HepG2 (cell line): ENCODE data around the gene BDNF. TPM values are rescaled to one million over a fixed set of nuclear protein-coding genes. Genes with fewer than 3 reads are reported as not detected.

Source experiments
- ATAC-seq: fragments of 200-7000 bp; cut with Tn5 transposase; 3 replicates; pipeline ENCODE4 v1.9.1; 2020; ENCODE audit warnings: mild to moderate bottlenecking, moderate library complexity
- BruUV-seq: library from RNA; stranded (reverse); fragments of 400-500 nt; replicated peaks from 2 replicates; lab custom pipeline; 2021; lab: Mats Ljungman, UMichigan
- CTCF ChIA-PET: fragments of 300-600 bp; formaldehyde crosslinking; extraction: SDS; loops from one replicate; lab custom pipeline; 2021; ENCODE audit warnings: low total read pairs, inconsistent platforms, low intra/inter-chr PET ratio; lab: Yijun Ruan, JAX
- POLR2A ChIA-PET: fragments of 350-600 bp; sonication (Branson Sonifier 250); formaldehyde crosslinking; loops from one replicate; lab custom pipeline; 2020; ENCODE audit warnings: antibody characterized with exemption, inconsistent platforms; lab: Yijun Ruan, JAX
- DNase-seq: peaks from one replicate; pipeline ENCODE4 v3.0.0-alpha.2; 2015; ENCODE audit warnings: low spot score
- FAIRE-seq: peaks from 3 replicates; lab custom pipeline; 2011; peaks lifted over from hg19 to GRCh38; lab: Jason Lieb, UNC
- H2AFZ ChIP-seq: one replicate; pipeline ENCODE4 v1.6.1; 2011; ENCODE audit warnings: low read length, inconsistent platforms
- H3K27ac ChIP-seq: fragments of 300-600 bp; 3 replicates; pipeline ENCODE4 v1.8.0; 2011; ENCODE audit warnings: mixed run types, mild to moderate bottlenecking, mixed read lengths, low read length, inconsistent platforms; ENCODE audit not compliant: insufficient read depth; ENCODE audit errors: extremely low read length
- H3K27me3 ChIP-seq, 2 experiments: fragments of 200-600 bp in 1 of 2; 2 replicates in 1 of 2; 3 replicates in 1 of 2; pipeline versions ENCODE4 v1.6.0 to v1.8.0; 2011; ENCODE audit warnings: low read length in 2 of 2, mild to moderate bottlenecking in 2 of 2, moderate library complexity in 2 of 2, inconsistent platforms in 1 of 2; ENCODE audit not compliant: insufficient read depth in 2 of 2, control insufficient read depth in 1 of 2
- H3K36me3 ChIP-seq, 2 experiments: fragments of 200-600 bp in 1 of 2; replicated peaks in 1 of 2; 2 replicates in 1 of 2; 3 replicates in 1 of 2; pipeline versions ENCODE4 v1.5.1 to v1.8.0; 2011; ENCODE audit warnings: low read length in 2 of 2, inconsistent platforms in 1 of 2; ENCODE audit not compliant: insufficient read depth in 2 of 2, control insufficient read depth in 1 of 2
- H3K4me1 ChIP-seq: 2 replicates; pipeline ENCODE4 v1.5.1; 2012; ENCODE audit warnings: low read length, inconsistent platforms; ENCODE audit not compliant: insufficient read depth
- H3K4me2 ChIP-seq: 2 replicates; pipeline ENCODE4 v1.6.0; 2011; ENCODE audit warnings: low read depth, low read length, inconsistent platforms
- H3K4me3 ChIP-seq, 3 experiments: fragments of 200-600 bp in 1 of 3; sonication (generic), shearing (Covaris generic) in 1 of 3; replicated peaks in 1 of 3; 2 replicates each; pipeline ENCODE4 v1.5.1; 2011 to 2016; ENCODE audit warnings: low read length in 3 of 3, inconsistent platforms in 2 of 3, low read depth in 2 of 3, mild to moderate bottlenecking in 2 of 3, control low read depth in 1 of 3, mixed read lengths in 1 of 3; ENCODE audit not compliant: insufficient read depth in 1 of 3
- H3K79me2 ChIP-seq: one replicate; pipeline ENCODE4 v1.6.1; 2011; ENCODE audit warnings: low read length, inconsistent platforms; ENCODE audit not compliant: insufficient read depth
- H3K9ac ChIP-seq: 2 replicates; pipeline ENCODE4 v1.6.0; 2011; ENCODE audit warnings: mild to moderate bottlenecking, low read depth, low read length, inconsistent platforms; ENCODE audit not compliant: insufficient read depth
- H3K9me3 ChIP-seq: 2 replicates; pipeline ENCODE4 v1.5.1; 2012; ENCODE audit warnings: mild to moderate bottlenecking, low read length
- H4K20me1 ChIP-seq: 2 replicates; pipeline ENCODE4 v1.6.0; 2011; ENCODE audit warnings: inconsistent platforms, mild to moderate bottlenecking, low read length, moderate library complexity; ENCODE audit not compliant: insufficient read depth
- FOXA1 ChIP-seq, 2 experiments: fragments of 450-650 bp in 1 of 2; sonication (generic) in 1 of 2; formaldehyde crosslinking in 1 of 2; IDR thresholded peaks; 2 replicates each; pipeline versions ENCODE4 v1.4.0 to v1.6.1; 2016 to 2020; ENCODE audit warnings: missing genetic modification reagents in 1 of 2
- STAG1 ChIP-seq: sonication (generic); formaldehyde crosslinking; IDR thresholded peaks from 2 replicates; pipeline ENCODE4 v1.4.0; 2020; ENCODE audit warnings: missing genetic modification reagents
- WGBS: methylation state at CpG from one replicate; pipeline ENCODE4 v1.1.6; 2017; ENCODE audit warnings: low lambda C conversion rate; 5-methylcytosine and 5-hydroxymethylcytosine counted together
- in situ Hi-C: cut with HindIII; loops from 2 replicates; pipeline ENCODE4 v1.10.0; 2017; ENCODE audit warnings: low pct_unique_long_range_greater_than_20kb; ENCODE audit not compliant: extremely low pct_ligation_motif_present
- intact Hi-C: fragments of 100-400 bp; cut with micrococcal nuclease; formaldehyde crosslinking; loops from one replicate; pipeline ENCODE4 v1.10.0; 2022; ENCODE audit not compliant: unreplicated experiment
- polyA plus RNA-seq, 8 experiments: library from polyadenylated mRNA; depleted of rRNA in 3 of 8; stranded (reverse) in 7 of 8; unstranded in 1 of 8; fragments of >200 nt; fragmentation: Illumina TruSeq in 4 of 8; extraction: Trizol in 4 of 8; gene quantifications; 2 replicates each; pipeline versions ENCODE4 v1.2.1 to v1.2.3, GENCODE V29; 2011 to 2016; ENCODE audit warnings: low read depth in 4 of 8, missing spikeins in 1 of 8, mixed read lengths in 1 of 8; ENCODE audit not compliant: insufficient read depth in 1 of 8
- total RNA-seq, 5 experiments: library from RNA; depleted of rRNA; stranded (reverse); fragments of >200 nt; fragmentation: Illumina TruSeq; extraction: Trizol; gene quantifications; 2 replicates each; pipeline ENCODE4 v1.2.3, GENCODE V29; 2016; ENCODE audit warnings: low read depth in 1 of 5
- TF ChIP-seq, protein P1 (sequence below): fragments of 450-650 bp; IDR thresholded peaks from 2 replicates; pipeline ENCODE4 v1.6.1; 2017; ENCODE audit warnings: mild to moderate bottlenecking
- TF ChIP-seq, protein P2 (sequence below): sonication (generic); formaldehyde crosslinking; IDR thresholded peaks from 2 replicates; pipeline ENCODE4 v1.5.0; 2020; ENCODE audit warnings: mild to moderate bottlenecking, missing genetic modification reagents, moderate library complexity

BDNF gene
- total and polyA plus RNA-seq, 2 of the 13 experiments (the other 11 are each of a cell fraction or from before 2014, with no cell fraction given), result 0.02 TPM; not detected in 1

DNA sequence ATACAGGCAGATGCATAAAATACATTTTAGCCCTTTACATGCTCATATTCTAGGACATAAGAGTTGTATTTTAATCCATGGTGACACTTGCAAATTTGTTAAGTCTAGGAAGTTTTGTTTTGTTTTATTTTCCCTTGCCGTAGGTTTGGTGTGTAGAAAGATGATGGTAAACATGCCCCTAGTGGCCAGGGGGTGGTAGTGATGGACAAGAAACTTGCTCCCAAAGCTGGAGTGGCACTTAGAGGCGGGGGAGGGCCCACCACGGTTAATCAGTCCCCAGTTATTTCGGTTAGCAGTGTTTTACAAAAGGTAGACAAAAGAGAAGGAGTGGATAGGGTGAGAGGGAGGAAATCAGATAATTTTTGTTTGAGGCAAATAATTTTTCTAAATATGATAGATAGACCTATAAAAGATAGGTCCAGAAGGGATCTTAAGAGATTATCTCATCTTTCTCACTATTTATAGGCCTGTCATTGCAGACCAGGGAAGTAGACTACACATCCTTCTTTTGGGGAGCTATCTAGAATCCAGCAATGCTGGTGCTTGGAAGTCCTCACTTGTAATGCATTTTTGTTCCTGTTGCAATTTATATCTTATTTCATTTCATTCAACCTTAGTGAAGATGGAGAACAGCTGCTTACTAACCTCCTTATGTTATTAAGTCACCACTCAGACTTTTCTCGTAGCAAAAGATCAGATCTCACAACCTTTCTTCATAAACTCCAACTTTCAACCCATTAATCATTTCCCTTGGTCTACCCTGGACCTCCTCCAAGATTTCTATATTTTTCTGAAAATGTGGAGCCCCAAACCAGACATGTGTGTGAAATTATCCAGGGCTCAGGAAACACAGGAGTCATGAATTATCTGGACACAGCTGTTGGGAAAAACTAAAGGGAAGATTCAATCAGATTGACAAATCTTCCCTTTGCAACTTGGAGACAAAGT is 5.9 kb upstream of the BDNF start:
- no peak overlapping the region for H3K4me3 ChIP-seq
- no peaks in the 10 kb centered on the region for H4K20me1 ChIP-seq
- peaks cover 5% of the 10 kb centered on the region; the same call in 1 of the 2 replicates for H3K4me1 ChIP-seq
- peaks cover 0 to 12% of the 10 kb centered on the region in 2 experiments; a peak in 3 of 5 replicates for H3K27me3 ChIP-seq
- H3K27ac ChIP-seq, result no peak overlapping the region
- no TSS peak for BruUV-seq
- intact Hi-C loops (no loop called here), in situ Hi-C loops (no loop called here)
- TF ChIP-seq, protein P1, sequence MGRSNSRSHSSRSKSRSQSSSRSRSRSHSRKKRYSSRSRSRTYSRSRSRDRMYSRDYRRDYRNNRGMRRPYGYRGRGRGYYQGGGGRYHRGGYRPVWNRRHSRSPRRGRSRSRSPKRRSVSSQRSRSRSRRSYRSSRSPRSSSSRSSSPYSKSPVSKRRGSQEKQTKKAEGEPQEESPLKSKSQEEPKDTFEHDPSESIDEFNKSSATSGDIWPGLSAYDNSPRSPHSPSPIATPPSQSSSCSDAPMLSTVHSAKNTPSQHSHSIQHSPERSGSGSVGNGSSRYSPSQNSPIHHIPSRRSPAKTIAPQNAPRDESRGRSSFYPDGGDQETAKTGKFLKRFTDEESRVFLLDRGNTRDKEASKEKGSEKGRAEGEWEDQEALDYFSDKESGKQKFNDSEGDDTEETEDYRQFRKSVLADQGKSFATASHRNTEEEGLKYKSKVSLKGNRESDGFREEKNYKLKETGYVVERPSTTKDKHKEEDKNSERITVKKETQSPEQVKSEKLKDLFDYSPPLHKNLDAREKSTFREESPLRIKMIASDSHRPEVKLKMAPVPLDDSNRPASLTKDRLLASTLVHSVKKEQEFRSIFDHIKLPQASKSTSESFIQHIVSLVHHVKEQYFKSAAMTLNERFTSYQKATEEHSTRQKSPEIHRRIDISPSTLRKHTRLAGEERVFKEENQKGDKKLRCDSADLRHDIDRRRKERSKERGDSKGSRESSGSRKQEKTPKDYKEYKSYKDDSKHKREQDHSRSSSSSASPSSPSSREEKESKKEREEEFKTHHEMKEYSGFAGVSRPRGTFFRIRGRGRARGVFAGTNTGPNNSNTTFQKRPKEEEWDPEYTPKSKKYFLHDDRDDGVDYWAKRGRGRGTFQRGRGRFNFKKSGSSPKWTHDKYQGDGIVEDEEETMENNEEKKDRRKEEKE, result no peak
- TF ChIP-seq STAG1 (CRISPR knock-in tag), result 0 out of 2 replicates have a peak, but pooled peaks have one; percentile 12
- TF ChIP-seq, protein P2, sequence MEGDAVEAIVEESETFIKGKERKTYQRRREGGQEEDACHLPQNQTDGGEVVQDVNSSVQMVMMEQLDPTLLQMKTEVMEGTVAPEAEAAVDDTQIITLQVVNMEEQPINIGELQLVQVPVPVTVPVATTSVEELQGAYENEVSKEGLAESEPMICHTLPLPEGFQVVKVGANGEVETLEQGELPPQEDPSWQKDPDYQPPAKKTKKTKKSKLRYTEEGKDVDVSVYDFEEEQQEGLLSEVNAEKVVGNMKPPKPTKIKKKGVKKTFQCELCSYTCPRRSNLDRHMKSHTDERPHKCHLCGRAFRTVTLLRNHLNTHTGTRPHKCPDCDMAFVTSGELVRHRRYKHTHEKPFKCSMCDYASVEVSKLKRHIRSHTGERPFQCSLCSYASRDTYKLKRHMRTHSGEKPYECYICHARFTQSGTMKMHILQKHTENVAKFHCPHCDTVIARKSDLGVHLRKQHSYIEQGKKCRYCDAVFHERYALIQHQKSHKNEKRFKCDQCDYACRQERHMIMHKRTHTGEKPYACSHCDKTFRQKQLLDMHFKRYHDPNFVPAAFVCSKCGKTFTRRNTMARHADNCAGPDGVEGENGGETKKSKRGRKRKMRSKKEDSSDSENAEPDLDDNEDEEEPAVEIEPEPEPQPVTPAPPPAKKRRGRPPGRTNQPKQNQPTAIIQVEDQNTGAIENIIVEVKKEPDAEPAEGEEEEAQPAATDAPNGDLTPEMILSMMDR (CRISPR knock-in tag), result peak; percentile 35
- TF ChIP-seq FOXA1 (IDR thresholded peaks at IDR 0.05), result no peak
- TF ChIP-seq FOXA1 (CRISPR knock-in tag; IDR thresholded peaks at IDR 0.05), result peak; percentile 51; the same call in 1 of the 2 replicates
- H3K36me3 ChIP-seq, result no peaks in the 10 kb centered on the region
- H2AFZ ChIP-seq, result no peak overlapping the region
- H3K9me3 ChIP-seq, result no peaks in the 10 kb centered on the region
- ATAC-seq (peak; percentile 81), DNase-seq (peak; percentile 20), FAIRE-seq (no peak)
- POLR2A ChIA-PET, result no interaction called here
- 3% methylated on average over 5 of the region's 5 CpGs for WGBS
- H3K79me2 ChIP-seq, result no peaks in the 10 kb centered on the region
- H3K4me2 ChIP-seq, result no peak overlapping the region
- H3K9ac ChIP-seq, result no peak overlapping the region
- CTCF ChIA-PET, result interaction anchor here (1.5 kb wide), 1 partner anchor 824 kb away, joined by 4 read pairs; no protein-coding TSS in a partner anchor
